Muscle layer of colon (tissue), 2 donors: ENCODE results near the gene FGF12.

Experiments
- H3K27ac ChIP-seq: one replicate; pipeline ENCODE4 v1.7.0; 2013; ENCODE audit warnings: low read depth, mild to moderate bottlenecking, low read length, moderate library complexity
- H3K27me3 ChIP-seq, 2 donors: one replicate each; pipeline ENCODE4 v1.7.0; 2013; ENCODE audit warnings: low read length in 2 of 2, mild to moderate bottlenecking in 2 of 2; ENCODE audit not compliant: insufficient read depth in 2 of 2, control insufficient read depth in 1 of 2
- H3K36me3 ChIP-seq: one replicate; pipeline ENCODE4 v1.7.0; 2013; ENCODE audit warnings: mild to moderate bottlenecking, low read length; ENCODE audit not compliant: insufficient read depth
- H3K4me1 ChIP-seq: one replicate; pipeline ENCODE4 v1.7.0; 2013; ENCODE audit warnings: mild to moderate bottlenecking, low read length; ENCODE audit not compliant: insufficient read depth
- H3K4me3 ChIP-seq, 2 donors: one replicate each; pipeline ENCODE4 v1.7.0; 2013; ENCODE audit warnings: low read length in 2 of 2, low read depth in 1 of 2, mild to moderate bottlenecking in 1 of 2, moderate library complexity in 1 of 2
- H3K9ac ChIP-seq: one replicate; pipeline ENCODE4 v1.7.0; 2013; ENCODE audit warnings: low read length
- H3K9me3 ChIP-seq: one replicate; pipeline ENCODE4 v1.7.0; 2013; ENCODE audit warnings: mild to moderate bottlenecking, low read length
- donor health status: abdominal sarcoma.
- donor health status: Adenocarcinoma of cecum.

Gene FGF12

DNA sequence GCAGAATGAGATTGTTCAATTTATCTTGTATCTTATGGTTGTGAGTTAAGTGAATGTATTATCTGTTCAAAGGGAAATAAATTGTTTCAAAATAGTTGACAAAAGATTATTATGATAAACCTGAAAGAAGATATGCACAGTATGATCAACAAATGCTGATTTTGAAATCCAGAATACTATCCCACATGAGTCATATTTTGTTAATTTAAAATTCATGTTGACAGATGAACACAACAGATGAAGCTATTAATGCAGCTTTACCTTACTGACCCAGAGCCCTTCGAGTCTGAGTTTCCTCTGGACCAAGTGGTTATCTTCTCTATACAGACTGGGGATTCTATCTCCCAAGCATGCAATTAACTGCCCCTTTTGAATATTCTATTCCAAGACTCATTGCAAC, 482.8 kb downstream of the FGF12 start:
- no peak overlapping the region for H3K27ac ChIP-seq
- no peaks in the 10 kb centered on the region for H3K4me1 ChIP-seq

DNA sequence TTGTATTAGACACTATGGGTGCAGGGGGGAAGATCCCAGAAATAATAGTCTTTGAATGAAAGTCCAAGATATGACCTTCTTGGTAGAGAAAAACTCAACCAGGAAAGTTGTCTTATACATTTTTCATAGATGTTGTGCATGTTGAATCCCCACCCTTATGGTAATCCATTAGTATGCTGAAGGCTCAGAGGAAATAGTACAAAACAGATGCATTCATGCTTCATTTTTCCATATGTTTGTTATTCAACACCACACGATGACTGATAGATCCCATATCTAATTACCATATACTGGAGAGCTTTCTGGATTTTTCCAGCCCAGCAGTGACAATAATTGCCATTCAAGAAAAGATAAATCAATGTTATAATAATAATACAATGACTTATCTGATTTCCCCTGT, 487.4 kb downstream of the FGF12 start:
- Histone ChIP-seq H3K9me3 (no peaks in the 10 kb centered on the region), H3K9ac (no peak overlapping the region), H3K4me3 (no peak overlapping the region), H3K27ac (no peak overlapping the region), H3K36me3 (no peaks in the 10 kb centered on the region), H3K27me3 (no peaks in the 10 kb centered on the region), H3K4me1 (no peaks in the 10 kb centered on the region)

More for the DNA sequence above, 482.8 kb downstream of the FGF12 start:
- Histone ChIP-seq H3K4me3 (no peak overlapping the region), H3K9ac (no peak overlapping the region), H3K9me3 (no peaks in the 10 kb centered on the region), H3K27me3 (no peaks in the 10 kb centered on the region), H3K36me3 (no peaks in the 10 kb centered on the region)

DNA sequence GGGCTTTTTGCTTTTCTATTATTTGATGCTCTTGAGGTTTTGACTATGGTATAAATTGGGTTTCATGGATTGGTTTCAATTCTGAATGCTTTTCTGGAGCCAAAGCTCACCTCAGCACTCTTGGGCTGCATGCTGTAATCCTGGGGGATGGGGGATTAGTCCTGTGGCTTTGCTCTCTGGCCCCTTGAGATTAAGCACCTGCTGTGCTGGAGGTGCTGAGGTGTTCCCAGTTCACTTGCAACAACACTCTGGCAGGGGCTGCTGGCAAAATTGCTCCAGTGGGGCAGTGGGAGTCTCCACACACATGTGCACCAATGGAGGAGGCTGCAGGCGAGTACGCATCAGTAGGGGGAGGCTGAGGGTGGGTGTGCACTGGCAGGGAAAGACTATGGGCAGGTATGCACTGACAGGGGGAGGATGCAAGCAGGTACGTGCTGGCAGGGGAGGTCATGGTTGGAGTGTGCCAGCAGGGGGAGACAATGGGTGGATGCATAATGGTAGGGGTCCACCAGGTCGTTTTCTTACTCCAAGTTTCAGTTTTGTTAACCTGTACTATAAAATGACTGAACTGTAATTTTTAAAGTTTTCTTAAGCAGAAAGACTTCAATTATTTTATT, 489.2 kb downstream of the FGF12 start:
- Histone ChIP-seq H3K27ac (no peak overlapping the region), H3K9me3 (no peaks in the 10 kb centered on the region), H3K4me3 (no peak overlapping the region), H3K9ac (no peak overlapping the region), H3K4me1 (no peaks in the 10 kb centered on the region), H3K27me3 (no peaks in the 10 kb centered on the region), H3K36me3 (no peaks in the 10 kb centered on the region)

DNA sequence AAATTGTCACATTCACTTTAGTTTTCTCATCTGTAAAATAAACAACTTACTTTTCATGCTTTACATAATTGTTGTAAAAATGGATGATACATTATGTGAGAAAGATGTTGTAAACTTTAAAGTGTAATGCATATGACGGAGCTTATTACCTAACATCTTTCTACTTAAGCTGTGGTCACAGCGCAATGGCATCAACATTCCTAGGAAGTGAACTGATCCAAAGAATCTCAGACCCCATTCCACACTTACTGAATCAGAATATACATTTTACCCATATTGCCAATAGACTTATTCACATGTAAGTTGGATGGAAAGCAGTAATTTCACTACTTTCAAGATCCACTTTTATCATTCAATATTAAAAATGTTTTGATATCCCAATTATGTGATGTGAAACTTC, 497.5 kb downstream of the FGF12 start:
- no peaks in the 10 kb centered on the region for H3K36me3 ChIP-seq

DNA sequence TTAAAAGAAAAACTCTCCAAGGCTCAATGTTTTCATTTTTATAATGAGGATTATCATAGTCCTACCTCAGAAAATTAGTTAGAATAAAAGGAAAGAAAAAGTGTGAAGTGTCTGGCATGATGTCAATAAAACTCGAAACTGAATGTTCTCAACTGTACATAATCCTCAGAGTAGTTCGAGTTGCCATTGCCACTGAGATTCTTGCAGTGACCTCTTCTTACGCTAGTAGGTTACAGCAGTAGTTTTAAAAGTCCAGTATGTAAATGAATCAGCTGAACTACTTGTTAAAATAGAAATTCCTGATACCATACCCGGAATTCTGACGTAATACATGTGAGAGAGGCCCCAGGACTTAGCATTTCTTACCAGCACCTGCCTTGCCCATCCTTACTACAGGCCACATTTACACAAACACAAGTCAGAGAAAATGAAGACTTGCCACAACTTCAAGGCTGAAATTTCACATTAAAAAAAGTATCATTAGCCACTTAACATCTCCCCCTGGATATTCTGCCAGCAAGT, 502.6 kb downstream of the FGF12 start:
- Histone ChIP-seq H3K36me3 (no peaks in the 10 kb centered on the region), H3K9ac (no peak overlapping the region), H3K27me3 (no peaks in the 10 kb centered on the region), H3K9me3 (no peaks in the 10 kb centered on the region), H3K27ac (no peak overlapping the region), H3K4me1 (no peaks in the 10 kb centered on the region), H3K4me3 (no peak overlapping the region)

More for the DNA sequence above, 497.5 kb downstream of the FGF12 start:
- Histone ChIP-seq H3K9me3 (no peaks in the 10 kb centered on the region), H3K27ac (no peak overlapping the region), H3K9ac (no peak overlapping the region), H3K27me3 (no peaks in the 10 kb centered on the region), H3K4me3 (no peak overlapping the region), H3K4me1 (no peaks in the 10 kb centered on the region)

DNA sequence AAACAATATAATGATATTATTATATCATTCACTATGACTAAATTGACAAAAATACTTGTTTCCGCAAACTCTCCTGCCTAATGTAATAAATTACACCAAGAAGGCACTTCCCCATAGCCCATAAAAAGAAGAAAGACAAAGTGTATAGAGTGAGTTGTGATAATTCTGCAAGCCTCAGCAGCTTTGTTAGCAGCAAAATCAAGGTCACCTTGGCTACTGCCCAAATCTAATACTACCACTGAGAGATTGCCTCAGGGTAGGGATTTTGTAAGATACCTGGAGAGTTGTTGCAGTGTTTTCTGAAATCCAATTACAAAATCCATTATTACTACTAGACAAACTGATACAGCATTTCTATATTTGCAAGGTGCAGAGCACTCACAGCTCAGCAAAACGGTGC, 503.5 kb downstream of the FGF12 start:
- no peaks in the 10 kb centered on the region for H3K4me1 ChIP-seq
- no peaks in the 10 kb centered on the region for H3K27me3 ChIP-seq

DNA sequence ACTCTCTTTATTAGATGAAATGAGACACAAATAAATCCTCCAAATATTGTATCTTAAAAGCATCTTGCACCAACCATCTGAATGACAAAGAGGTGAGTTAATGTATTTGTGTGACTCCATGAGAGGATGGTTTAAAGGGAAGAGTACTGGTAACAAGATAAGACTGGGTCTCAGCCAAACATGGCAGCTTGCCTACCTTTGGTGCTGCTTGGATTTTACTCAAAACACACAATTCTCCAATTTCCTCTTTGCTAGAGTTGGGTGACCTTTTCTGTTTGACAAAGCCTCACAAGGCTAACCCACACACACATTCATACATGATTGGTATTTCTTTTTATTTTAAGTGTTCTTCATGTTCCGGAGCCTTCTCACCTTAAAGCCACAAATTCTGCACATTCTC, 506.4 kb downstream of the FGF12 start:
- no peaks in the 10 kb centered on the region for H3K36me3 ChIP-seq
- H3K9me3 ChIP-seq = no peaks in the 10 kb centered on the region
- H3K4me3 ChIP-seq = no peak overlapping the region
- no peaks in the 10 kb centered on the region for H3K27me3 ChIP-seq
- no peaks in the 10 kb centered on the region for H3K4me1 ChIP-seq
- H3K27ac ChIP-seq = no peak overlapping the region
- no peak overlapping the region for H3K9ac ChIP-seq

More for the DNA sequence above, 503.5 kb downstream of the FGF12 start:
- no peak overlapping the region for H3K4me3 ChIP-seq
- no peak overlapping the region for H3K27ac ChIP-seq
- no peaks in the 10 kb centered on the region for H3K9me3 ChIP-seq
- H3K36me3 ChIP-seq = no peaks in the 10 kb centered on the region
- H3K9ac ChIP-seq = no peak overlapping the region

DNA sequence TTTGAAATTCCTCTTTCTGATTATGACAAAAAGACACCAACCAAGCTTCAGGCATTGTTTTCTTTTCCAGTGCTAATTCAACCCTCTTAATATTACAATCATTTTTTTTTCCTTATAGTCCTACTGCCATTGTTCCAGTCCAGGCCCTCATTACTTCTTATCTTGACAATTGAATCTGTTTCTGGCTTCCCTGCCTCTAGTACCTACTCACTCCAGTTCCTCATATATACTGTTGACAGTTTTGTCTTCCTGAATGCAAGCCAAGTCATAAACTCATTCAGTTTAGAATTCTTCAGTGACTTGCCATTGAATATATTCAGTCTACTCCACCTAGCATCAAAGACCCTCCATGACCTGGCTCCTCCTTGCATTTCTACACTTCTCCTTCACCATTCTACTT, 507.4 kb downstream of the FGF12 start:
- no peaks in the 10 kb centered on the region for H3K27me3 ChIP-seq
- H3K4me1 ChIP-seq = no peaks in the 10 kb centered on the region
- H3K36me3 ChIP-seq = no peaks in the 10 kb centered on the region
- no peak overlapping the region for H3K9ac ChIP-seq
- no peaks in the 10 kb centered on the region for H3K9me3 ChIP-seq
- H3K27ac ChIP-seq = no peak overlapping the region
- H3K4me3 ChIP-seq = no peak overlapping the region

DNA sequence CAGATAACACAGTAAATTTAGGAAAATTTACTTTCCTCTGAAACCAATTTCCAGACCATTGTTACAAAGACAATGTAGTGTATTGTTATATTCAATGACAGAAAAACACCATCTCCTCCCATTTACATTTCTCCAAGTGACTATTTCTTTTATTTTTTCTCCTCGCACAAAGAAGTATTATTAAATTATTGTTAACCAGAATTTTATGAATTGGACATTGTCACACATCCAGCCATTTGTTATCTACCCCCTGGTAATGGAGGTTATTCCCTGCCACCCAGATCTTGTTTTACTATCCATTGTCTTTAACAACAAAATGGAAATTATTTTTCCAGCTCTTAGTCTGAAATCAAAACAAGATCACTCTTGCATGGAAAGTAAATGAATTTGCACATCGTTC, 511.3 kb downstream of the FGF12 start:
- Histone ChIP-seq H3K9me3 (no peaks in the 10 kb centered on the region), H3K9ac (no peak overlapping the region), H3K4me1 (no peaks in the 10 kb centered on the region), H3K4me3 (no peak overlapping the region), H3K27me3 (no peaks in the 10 kb centered on the region), H3K27ac (no peak overlapping the region), H3K36me3 (no peaks in the 10 kb centered on the region)

DNA sequence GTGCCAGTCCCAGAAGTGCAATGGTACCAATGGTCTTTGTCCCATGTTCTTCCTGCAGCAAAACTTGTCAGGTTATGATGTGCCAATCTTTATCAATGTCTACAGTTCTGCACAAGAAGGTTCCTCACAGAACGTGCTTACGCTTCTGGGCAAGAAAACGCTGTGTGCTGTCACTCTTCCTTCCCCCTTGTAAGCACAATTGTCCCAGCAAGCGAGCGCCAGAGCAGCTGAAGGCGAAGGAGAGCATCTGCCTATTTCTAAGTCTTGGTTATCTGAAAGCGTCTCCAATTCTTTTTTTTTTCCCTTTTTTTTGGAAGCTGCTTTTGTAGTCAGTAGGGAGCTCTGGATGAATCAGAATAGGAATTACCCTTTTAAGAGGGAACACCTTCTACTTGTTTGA, 514.4 kb downstream of the FGF12 start:
- Histone ChIP-seq H3K4me1 (no peaks in the 10 kb centered on the region), H3K27me3 (no peaks in the 10 kb centered on the region), H3K36me3 (no peaks in the 10 kb centered on the region), H3K9me3 (no peaks in the 10 kb centered on the region), H3K4me3 (no peak overlapping the region), H3K27ac (no peak overlapping the region), H3K9ac (no peak overlapping the region)

DNA sequence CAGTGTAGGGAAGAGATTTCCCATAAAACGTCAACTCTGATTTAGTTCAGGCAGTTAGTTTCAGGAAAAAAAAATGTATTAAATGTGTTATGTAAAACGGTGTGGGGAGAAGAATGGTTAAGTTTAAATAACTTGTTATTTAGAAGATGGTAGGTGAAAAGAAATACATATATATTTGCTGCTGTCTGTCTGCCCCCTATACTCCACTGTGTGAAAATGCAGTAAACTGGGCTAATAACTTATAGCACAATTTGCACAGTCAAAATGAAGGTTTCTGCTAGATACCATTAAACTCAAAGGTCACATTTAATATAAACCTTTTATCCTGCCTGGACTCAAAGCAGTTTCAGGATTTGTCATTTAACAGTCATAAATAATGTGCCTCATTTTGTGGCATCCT, 515.0 kb downstream of the FGF12 start:
- no peak overlapping the region for H3K9ac ChIP-seq
- no peaks in the 10 kb centered on the region for H3K36me3 ChIP-seq
- no peaks in the 10 kb centered on the region for H3K9me3 ChIP-seq
- H3K27me3 ChIP-seq = no peaks in the 10 kb centered on the region
- H3K4me3 ChIP-seq = no peak overlapping the region
- no peak overlapping the region for H3K27ac ChIP-seq
- H3K4me1 ChIP-seq = peaks cover 5% of the 10 kb centered on the region

DNA sequence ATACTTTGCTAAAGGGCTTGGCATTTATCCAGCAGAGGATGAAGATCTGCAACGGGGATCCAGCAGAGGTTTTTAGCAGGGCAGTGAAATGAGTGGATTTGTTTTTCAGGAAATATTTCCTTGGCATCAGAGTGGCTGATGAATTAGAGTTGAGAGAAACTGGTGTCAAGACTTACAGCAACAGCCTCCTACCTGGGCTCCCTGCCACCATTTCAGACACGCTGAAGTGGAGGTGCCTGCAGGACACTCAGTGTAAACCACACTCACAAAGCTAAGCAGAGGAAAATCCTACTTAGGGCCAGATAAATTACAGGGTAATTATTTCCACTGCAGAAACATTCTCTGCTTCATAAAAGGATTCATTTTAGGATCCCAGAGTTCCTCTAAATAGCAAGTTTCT, 519.7 kb downstream of the FGF12 start:
- no peaks in the 10 kb centered on the region for H3K9me3 ChIP-seq
- no peaks in the 10 kb centered on the region for H3K36me3 ChIP-seq
- no peak overlapping the region for H3K27ac ChIP-seq
- no peak overlapping the region for H3K4me3 ChIP-seq
- no peak overlapping the region for H3K9ac ChIP-seq
- no peaks in the 10 kb centered on the region for H3K27me3 ChIP-seq
- H3K4me1 ChIP-seq = peaks cover 5% of the 10 kb centered on the region
